Mesodermal cell (in vitro differentiated cells): ENCODE data around the gene SLC6A11.

Source experiments
- H3K27ac ChIP-seq: 2 replicates; pipeline ENCODE4 v1.7.0; 2013; ENCODE audit warnings: mild to moderate bottlenecking, low read depth, low read length, moderate library complexity; ENCODE audit not compliant: severe bottlenecking
- H3K36me3 ChIP-seq: 2 replicates; pipeline ENCODE4 v1.7.1; 2013; ENCODE audit warnings: mild to moderate bottlenecking, low read length, moderate library complexity; ENCODE audit not compliant: control insufficient read depth, insufficient read depth
- H3K4me1 ChIP-seq: one replicate; pipeline ENCODE4 v1.7.1; 2013; ENCODE audit warnings: mild to moderate bottlenecking, low read length; ENCODE audit not compliant: insufficient read depth, control insufficient read depth, poor library complexity, severe bottlenecking
- H3K4me3 ChIP-seq: 2 replicates; pipeline ENCODE4 v1.7.0; 2013; ENCODE audit warnings: low read length, control low read depth, mild to moderate bottlenecking; ENCODE audit not compliant: insufficient read depth, poor library complexity, severe bottlenecking; ENCODE audit errors: extremely low read depth
- H3K9me3 ChIP-seq: 2 replicates; pipeline ENCODE4 v1.7.1; 2013; ENCODE audit warnings: mild to moderate bottlenecking, low read length, moderate library complexity; ENCODE audit not compliant: control insufficient read depth
- WGBS, 2 experiments: methylation state at CpG; one replicate each; pipeline ENCODE4 v1.1.5; 2013; ENCODE audit warnings: missing lambda C conversion rate in 2 of 2; ENCODE audit not compliant: insufficient coverage in 2 of 2; 5-methylcytosine and 5-hydroxymethylcytosine counted together

Gene SLC6A11

DNA sequence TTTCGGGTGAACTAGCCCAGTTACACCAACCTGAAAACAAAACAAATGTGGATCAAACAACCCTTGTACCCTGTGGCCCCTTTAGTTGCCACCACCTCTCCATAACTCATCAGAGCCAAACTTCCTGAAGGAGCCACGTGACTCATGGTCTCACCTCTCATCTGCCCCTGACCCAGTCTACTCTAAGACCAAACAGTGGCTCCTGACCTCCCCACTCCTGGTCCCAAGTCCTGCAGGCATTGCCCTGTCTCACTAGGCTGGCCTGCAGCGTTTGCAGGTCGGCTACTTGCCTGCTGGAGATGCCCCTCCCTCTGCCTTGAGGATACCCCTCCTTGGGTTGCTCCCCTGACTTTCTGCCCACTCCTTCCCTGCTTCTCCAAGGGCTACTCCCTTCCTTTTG lies 23.1 kb downstream of the SLC6A11 start:
- H3K9me3 ChIP-seq = no peaks in the 10 kb centered on the region
- H3K4me3 ChIP-seq = no peak overlapping the region
- 82 to 90% methylated on average over 4 of the region's 4 CpGs for WGBS, 2 experiments
- H3K36me3 ChIP-seq = no peaks in the 10 kb centered on the region
- no peaks in the 10 kb centered on the region for H3K4me1 ChIP-seq
- no peak overlapping the region for H3K27ac ChIP-seq

DNA sequence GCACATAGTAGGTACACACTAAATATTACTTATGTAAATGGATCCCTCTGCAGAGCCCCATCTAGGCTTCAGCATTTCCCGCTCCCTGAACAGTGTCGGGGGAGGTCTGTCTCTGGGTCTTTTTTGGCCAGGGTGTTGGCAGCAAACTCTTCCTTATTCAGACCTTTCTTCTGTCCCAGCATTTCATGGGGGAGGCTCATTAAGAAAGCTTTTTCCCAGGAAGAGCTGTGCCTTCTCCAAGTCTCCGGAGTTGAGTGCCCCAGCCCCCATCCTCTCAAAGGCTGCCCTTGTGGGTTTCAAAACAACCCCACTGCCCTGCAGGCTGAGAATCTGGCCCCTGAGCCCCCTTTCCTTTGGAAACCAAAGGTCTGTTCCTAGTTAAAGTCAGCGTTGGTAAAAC lies 25.1 kb downstream of the SLC6A11 start:
- no peak overlapping the region for H3K27ac ChIP-seq
- H3K36me3 ChIP-seq = no peaks in the 10 kb centered on the region
- no peaks in the 10 kb centered on the region for H3K4me1 ChIP-seq
- WGBS, 2 experiments = 81 to 87% methylated on average over 3 of the region's 4 CpGs
- H3K4me3 ChIP-seq = no peak overlapping the region
- H3K9me3 ChIP-seq = no peaks in the 10 kb centered on the region

DNA sequence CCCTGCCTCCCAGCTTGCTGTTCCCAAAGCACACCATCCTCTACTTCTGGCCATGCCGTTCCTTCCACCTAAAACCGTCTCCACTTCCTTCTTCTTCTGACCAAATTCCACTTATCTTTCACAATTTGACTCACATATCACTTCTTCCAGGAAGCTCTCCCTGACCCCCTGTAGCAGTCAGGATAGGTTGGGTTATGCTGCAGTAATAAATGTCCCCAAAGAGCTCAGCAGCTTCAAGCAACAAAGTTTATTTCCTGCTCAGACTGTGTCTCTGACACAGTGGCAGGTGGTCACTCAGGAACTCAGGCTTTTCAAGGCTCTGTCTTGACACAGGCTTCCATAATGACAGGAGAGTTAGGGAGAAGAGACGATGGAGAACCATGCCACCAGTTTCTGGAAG lies 27.4 kb downstream of the SLC6A11 start:
- no peaks in the 10 kb centered on the region for H3K9me3 ChIP-seq
- no peak overlapping the region for H3K27ac ChIP-seq
- no peaks in the 10 kb centered on the region for H3K36me3 ChIP-seq
- no peaks in the 10 kb centered on the region for H3K4me1 ChIP-seq
- H3K4me3 ChIP-seq = no peak overlapping the region
- 77 to 100% methylated on average over 2 to 3 of the region's 3 CpGs for WGBS, 2 experiments

DNA sequence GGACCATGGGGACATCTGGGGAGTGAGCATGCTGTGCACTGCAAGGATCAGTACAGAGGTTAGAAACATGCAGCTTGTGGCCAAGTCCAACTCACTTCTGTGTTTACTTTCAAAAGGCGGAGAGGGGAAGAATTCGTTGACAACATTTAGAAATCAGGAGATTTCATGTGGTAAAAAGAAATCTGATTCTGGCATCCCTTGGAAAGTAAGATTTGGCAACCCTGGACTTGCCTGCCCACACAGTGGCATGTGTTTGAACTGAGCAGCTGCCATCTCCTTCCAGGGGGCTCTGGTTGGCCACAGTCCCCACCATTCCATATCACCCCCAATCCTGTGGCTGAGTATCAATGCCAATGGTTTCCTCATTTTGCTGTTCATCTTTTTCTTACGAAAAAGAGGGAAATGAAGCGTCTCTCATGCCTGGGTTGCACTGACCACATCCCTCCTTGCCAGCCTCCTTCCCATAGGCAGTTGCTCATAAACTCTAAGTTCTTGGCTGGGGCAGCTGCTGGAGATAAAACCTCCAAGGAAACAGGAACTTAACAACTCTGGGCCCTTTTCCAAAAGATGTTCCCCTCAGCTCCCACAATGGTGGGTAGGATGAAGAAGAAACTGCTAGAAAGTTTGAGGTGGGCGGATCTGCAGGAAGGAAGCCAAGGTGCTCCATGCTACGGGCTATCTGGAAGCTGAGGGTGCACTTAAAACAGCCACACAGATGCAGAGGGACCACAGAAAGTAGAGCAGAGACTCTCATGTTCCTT lies 29.2 kb downstream of the SLC6A11 start:
- Histone ChIP-seq H3K4me1 (no peaks in the 10 kb centered on the region), H3K4me3 (no peak overlapping the region), H3K9me3 (no peaks in the 10 kb centered on the region), H3K27ac (no peak overlapping the region), H3K36me3 (no peaks in the 10 kb centered on the region)
- WGBS, 2 experiments = 70 to 89% methylated on average over 5 to 6 of the region's 6 CpGs

DNA sequence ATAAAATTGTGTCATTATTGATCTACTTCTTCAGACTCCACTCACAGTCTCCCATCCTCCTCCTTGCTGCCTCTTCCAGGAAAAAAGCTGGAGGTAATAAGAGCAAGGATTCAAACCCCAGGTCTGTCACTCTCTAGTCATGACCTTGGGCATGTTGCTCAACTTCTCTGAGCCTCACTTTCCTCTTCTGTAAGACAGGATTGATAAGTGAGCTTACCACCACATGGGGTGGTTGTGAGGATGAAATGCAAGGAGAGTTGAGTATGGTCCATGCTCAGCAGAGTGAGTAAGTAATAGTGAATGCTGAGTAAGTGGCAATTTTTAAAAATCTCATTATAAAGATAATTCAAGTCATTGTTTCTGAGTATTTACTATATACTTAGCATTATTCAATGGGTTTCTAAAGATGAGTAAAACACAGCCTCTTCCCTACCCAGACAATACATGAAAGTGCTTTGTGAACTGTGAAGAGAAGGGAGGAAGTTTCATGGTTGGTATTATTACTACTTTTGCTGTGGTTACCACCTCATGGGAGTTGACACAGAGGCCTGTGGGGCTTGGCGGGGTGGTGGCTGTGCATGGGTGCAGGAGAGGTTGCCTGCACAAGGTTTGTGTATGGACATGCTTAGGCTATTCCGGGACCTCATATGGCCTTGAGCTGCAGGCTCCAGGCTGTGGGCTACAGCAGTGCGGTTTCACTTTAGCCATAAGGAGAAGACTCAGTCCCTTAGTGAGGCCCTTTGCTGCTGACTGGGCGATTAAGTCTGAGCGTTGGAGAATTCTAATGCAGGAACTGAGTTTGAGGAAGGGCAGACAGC lies 30.0 kb downstream of the SLC6A11 start:
- no peaks in the 10 kb centered on the region for H3K4me1 ChIP-seq
- no peak overlapping the region for H3K4me3 ChIP-seq
- no peaks in the 10 kb centered on the region for H3K9me3 ChIP-seq
- no peak overlapping the region for H3K27ac ChIP-seq
- no peaks in the 10 kb centered on the region for H3K36me3 ChIP-seq
- 89 to 95% methylated on average over 5 of the region's 5 CpGs for WGBS, 2 experiments

DNA sequence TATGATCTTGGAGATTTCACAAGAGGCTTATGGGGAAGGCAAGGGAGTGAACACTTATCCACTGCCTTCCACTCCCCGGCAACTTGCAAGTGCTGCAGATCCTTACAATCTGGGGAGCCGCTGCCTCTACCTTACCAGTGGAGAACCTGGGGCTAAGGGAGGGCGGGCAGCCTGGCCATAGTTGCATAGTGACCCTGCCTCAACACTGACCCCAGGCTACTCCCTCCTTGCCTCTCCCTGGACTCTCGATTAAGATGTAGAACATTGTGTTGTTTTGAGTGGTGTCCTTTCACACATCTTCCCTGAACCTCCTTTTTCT lies 30.6 kb downstream of the SLC6A11 start:
- Histone ChIP-seq H3K36me3 (no peaks in the 10 kb centered on the region), H3K4me3 (no peak overlapping the region), H3K27ac (no peak overlapping the region), H3K4me1 (no peaks in the 10 kb centered on the region), H3K9me3 (no peaks in the 10 kb centered on the region)
- 94 to 100% methylated on average over 1 to 3 of the region's 4 CpGs for WGBS, 2 experiments

DNA sequence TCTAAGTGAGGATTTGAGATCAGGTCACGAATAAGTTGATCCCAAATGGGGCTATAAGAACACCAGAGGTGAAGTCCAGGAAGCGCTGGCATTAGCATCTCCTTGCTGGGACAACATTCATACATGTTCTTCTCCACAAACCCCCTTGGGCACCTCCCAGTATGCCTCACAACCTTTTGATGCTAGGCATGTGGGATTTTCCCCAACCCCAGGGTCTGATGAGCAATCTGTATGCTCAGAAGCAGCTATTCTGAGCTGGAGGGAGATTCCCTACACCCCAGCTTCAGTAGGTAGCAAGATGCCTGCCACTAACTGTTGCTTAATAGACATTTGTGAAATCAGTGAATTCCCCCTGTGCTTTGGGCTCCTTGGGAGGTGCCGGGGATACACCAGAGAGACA lies 32.2 kb downstream of the SLC6A11 start:
- no peaks in the 10 kb centered on the region for H3K4me1 ChIP-seq
- H3K27ac ChIP-seq = no peak overlapping the region
- no peaks in the 10 kb centered on the region for H3K9me3 ChIP-seq
- no peaks in the 10 kb centered on the region for H3K36me3 ChIP-seq
- 78 to 85% methylated on average over 2 to 3 of the region's 3 CpGs for WGBS, 2 experiments
- no peak overlapping the region for H3K4me3 ChIP-seq

DNA sequence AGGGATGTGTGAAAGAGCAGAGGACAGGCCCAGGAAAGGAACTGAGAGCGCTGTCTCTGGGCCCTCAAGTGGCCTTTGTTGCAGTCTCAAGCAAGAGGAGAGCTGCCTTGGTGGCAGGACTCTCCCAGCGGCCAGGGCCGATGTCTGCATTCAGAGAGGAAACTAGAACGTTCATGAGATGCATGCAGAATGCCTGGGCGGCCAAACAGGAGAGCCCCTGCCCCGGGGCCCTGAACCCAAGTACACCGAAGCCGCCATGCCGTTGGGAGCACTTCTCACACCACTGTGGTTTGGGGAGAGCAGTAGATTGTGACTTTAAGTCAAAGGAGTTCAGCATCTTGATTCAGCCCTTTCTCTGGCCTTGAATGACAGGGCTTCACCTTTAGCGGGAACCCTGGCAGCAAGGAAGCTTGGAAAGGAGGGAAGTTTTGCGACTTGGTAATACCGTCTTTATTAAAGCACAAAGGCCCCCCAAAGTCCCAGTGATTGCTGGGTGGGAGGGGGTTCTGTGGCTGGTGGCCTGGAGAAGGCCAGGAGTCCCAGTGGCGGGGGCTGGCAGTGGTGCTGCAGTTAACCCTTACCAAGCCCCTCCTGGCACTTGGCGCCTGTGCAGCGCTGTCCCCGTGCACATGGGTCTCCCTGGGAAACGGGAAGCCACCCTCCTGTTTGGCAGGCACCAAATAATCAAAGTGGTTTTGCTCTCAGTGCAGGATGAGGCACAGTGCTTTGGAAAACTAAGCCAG lies 36.2 kb downstream of the SLC6A11 start:
- Histone ChIP-seq H3K9me3 (no peaks in the 10 kb centered on the region), H3K4me3 (no peak overlapping the region), H3K36me3 (no peaks in the 10 kb centered on the region), H3K4me1 (no peaks in the 10 kb centered on the region), H3K27ac (no peak overlapping the region)
- WGBS, 2 experiments = 81 to 87% methylated on average over 15 of the region's 17 CpGs

DNA sequence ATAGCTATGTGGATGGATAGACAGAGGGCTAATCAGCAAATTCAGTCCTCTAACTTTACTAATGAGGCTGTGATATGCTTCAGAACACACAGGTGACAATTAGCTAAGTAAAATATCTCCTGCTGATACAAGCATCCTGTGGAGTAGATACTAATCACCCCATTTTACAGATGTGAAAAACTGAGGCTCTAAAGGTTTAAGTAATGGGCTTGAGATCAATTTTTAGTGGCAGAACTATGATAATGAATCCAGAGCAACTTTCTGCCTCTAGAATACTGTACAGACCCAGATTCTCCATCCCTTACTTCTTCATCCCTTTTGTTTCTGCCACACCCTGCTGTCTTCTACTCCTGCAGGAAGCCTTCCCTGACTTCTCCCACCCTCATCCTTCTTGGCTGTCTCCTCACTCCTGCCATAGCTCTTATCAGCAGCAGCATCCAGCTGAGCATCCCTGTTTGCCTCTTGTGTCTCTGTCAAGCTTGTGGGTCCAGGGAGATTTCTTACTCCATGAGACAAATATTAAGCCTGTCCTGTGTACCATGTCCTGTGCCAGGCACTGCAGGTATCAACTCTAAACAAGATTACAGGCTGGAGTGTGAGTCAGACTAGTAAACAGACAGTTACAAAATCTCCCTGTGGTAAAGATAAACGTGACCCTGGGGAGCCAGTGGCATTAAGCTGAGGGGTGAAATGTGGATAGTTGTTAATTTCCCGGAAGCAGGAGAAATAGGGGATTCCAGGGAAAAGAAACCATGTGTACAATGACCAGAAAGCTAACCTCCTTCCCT lies 39.2 kb downstream of the SLC6A11 start:
- Histone ChIP-seq H3K9me3 (no peaks in the 10 kb centered on the region), H3K4me1 (no peaks in the 10 kb centered on the region), H3K4me3 (no peak overlapping the region), H3K27ac (no peak overlapping the region), H3K36me3 (no peaks in the 10 kb centered on the region)
- no CpG with 5 or more reads among the region's 2 CpGs for WGBS, 2 experiments

DNA sequence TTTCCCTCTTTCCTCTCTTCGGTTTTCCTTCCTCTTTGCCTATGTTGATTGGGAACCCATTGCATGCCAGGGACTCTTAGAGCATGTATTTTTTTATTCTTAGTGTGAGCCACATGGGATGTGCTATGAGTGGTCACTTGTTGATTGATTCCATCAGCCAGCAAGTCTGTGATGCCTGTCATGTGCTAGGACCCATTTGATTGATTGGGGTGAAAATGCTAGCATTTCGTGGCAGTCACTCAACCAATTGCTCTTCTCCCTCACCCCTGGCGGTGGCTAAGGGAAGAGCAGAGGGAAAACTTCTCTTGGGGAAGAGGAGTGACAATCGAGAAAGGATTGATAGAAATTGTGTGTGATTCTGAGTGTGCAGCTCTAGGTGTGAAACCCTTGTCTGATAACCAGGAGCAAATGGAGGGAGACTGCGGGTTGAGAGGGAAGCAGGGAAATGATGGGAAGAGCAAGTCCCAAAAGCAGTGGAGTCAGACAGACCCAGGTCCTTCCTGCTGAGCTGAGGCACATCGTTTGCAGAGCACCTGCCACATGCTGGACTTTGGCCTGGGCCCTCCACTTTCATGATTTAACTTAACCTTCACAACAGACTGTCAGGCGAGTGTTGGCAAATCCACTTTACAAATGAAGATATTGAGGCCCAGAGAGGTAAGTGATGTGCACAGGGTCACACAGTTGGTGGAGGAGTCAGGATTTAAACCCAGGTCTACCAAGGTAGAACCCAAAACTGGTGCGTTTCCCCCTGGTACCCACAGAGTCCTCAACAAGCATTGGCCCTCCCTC lies 40.0 kb downstream of the SLC6A11 start:
- 64 to 75% methylated on average over 3 to 4 of the region's 8 CpGs for WGBS, 2 experiments
- no peak overlapping the region for H3K27ac ChIP-seq
- H3K4me1 ChIP-seq = no peaks in the 10 kb centered on the region
- no peak overlapping the region for H3K4me3 ChIP-seq
- H3K9me3 ChIP-seq = no peaks in the 10 kb centered on the region
- no peaks in the 10 kb centered on the region for H3K36me3 ChIP-seq
